SU-DHL-6 (cell line): ENCODE data around the gene RIPPLY3.
A peak's percentile ranks its signal among the peaks of the same experiment; 100 is the strongest.

Source experiments
- H2AFZ ChIP-seq: fragments of 200-600 bp; sonication (generic); 2 replicates; pipeline ENCODE4 v1.6.1; 2014; ENCODE audit warnings: low read depth, mild to moderate bottlenecking, moderate library complexity, mixed read lengths, antibody characterized with exemption, low read length; ENCODE audit not compliant: severe bottlenecking
- H3F3A ChIP-seq: fragments of 200-600 bp; shearing (Covaris generic); 2 replicates; pipeline ENCODE4 v1.6.0; 2016; ENCODE audit warnings: antibody characterized with exemption, mild to moderate bottlenecking; ENCODE audit not compliant: insufficient read depth
- H3K27ac ChIP-seq: fragments of 200-600 bp; sonication (generic); 2 replicates; pipeline ENCODE4 v1.5.1; 2016; ENCODE audit warnings: low read depth, mild to moderate bottlenecking, low read length, moderate library complexity, mixed read lengths
- H3K27me3 ChIP-seq: fragments of 200-600 bp; sonication (generic), shearing (Covaris generic); 2 replicates; pipeline ENCODE4 v1.6.0; 2014; ENCODE audit warnings: mild to moderate bottlenecking, low read length
- H3K36me3 ChIP-seq: fragments of 200-600 bp; sonication (generic); 2 replicates; pipeline ENCODE4 v1.6.1; 2014; ENCODE audit warnings: mild to moderate bottlenecking, low read length, mixed read lengths
- H3K4me2 ChIP-seq: fragments of 300-600, 200-600 bp; shearing (Covaris generic), sonication (generic); 2 replicates; pipeline ENCODE4 v1.6.0; 2014; ENCODE audit warnings: low read length, low read depth, mild to moderate bottlenecking; ENCODE audit not compliant: poor library complexity, severe bottlenecking
- H3K4me3 ChIP-seq: fragments of 200-600 bp; sonication (generic); 2 replicates; pipeline ENCODE4 v1.5.1; 2014; ENCODE audit warnings: antibody characterized with exemption, low read length, mild to moderate bottlenecking, mixed read lengths; ENCODE audit not compliant: insufficient read depth, poor library complexity, severe bottlenecking
- H3K79me2 ChIP-seq: fragments of 200-600 bp; sonication (generic); 2 replicates; pipeline ENCODE4 v1.6.1; 2014; ENCODE audit warnings: mild to moderate bottlenecking, low read length, moderate library complexity; ENCODE audit not compliant: insufficient read depth
- H3K9ac ChIP-seq: fragments of 200-600 bp; sonication (generic); 2 replicates; pipeline ENCODE4 v1.7.0; 2014; ENCODE audit warnings: mild to moderate bottlenecking, low read length
- H3K9me2 ChIP-seq: fragments of 200-600 bp; sonication (generic); replicated peaks from 2 replicates; pipeline ENCODE4 v1.6.1; 2014; ENCODE audit warnings: low read length; ENCODE audit not compliant: insufficient read depth
- H3K9me3 ChIP-seq: fragments of 200-600 bp; sonication (generic); 2 replicates; pipeline ENCODE4 v1.6.1; 2014; ENCODE audit warnings: low read length, mixed read lengths; ENCODE audit not compliant: insufficient read depth
- H4K20me1 ChIP-seq: fragments of 200-600 bp; sonication (generic); 2 replicates; pipeline ENCODE4 v1.6.1; 2014; ENCODE audit warnings: low read depth, mild to moderate bottlenecking, antibody characterized with exemption, low read length, moderate library complexity, mixed read lengths
- CTCF ChIP-seq: fragments of 200-600 bp; sonication (generic); IDR thresholded peaks from one replicate; pipeline ENCODE4 v1.5.1; 2017; ENCODE audit warnings: antibody characterized with exemption, mild to moderate bottlenecking, low read length, moderate library complexity; ENCODE audit not compliant: insufficient read depth, poor library complexity, severe bottlenecking
- EZH2phosphoT487 ChIP-seq: fragments of 200-600 bp; sonication (generic), shearing (Covaris generic); conservative IDR thresholded peaks from 2 replicates; pipeline ENCODE4 v1.6.1; 2018; ENCODE audit warnings: mild to moderate bottlenecking, antibody characterized with exemption, low read length, moderate library complexity, mixed read lengths

Gene RIPPLY3

GRCh38 chr21:36965720-36966065, 40.8 kb upstream of the RIPPLY3 start:
- H3F3A ChIP-seq, result peaks cover 9% of the 10 kb centered on the region
- H3K4me2 ChIP-seq, result peak overlapping the region; percentile 73
- H3K4me3 ChIP-seq, result peak overlapping the region; percentile 99
- H3K27me3 ChIP-seq, result no peaks in the 10 kb centered on the region
- H3K9me2 ChIP-seq, result no peaks in the 10 kb centered on the region
- no peak for TF ChIP-seq EZH2phosphoT487
- no peaks in the 10 kb centered on the region for H3K79me2 ChIP-seq
- H3K9ac ChIP-seq, result peak overlapping the region; percentile 97
- H4K20me1 ChIP-seq, result no peaks in the 10 kb centered on the region
- H2AFZ ChIP-seq, result peak overlapping the region; percentile 90
- H3K27ac ChIP-seq, result peak overlapping the region; percentile 75
- no peaks in the 10 kb centered on the region for H3K9me3 ChIP-seq
- H3K36me3 ChIP-seq, result no peaks in the 10 kb centered on the region

GRCh38 chr21:36966066-36966820, 40.3 kb upstream of the RIPPLY3 start, which contains the start of gene HLCS:
TSS of gene HLCS (minus strand) at chr21:36966669. CDS start at chr21:36966638, 31 bp downstream.
- H3K9ac ChIP-seq, result peak within 1 kb of the TSS; percentile 97
- peak within 1 kb of the TSS; percentile 99 for H3K4me3 ChIP-seq
- peak within 1 kb of the TSS; percentile 90 for H2AFZ ChIP-seq
- no peaks in the 10 kb centered on the region for H3K36me3 ChIP-seq
- no peaks in the 10 kb centered on the region for H4K20me1 ChIP-seq
- H3F3A ChIP-seq, result peaks cover 9% of the 10 kb centered on the region
- TF ChIP-seq CTCF (no peak), EZH2phosphoT487 (no peak)
- no peaks in the 10 kb centered on the region for H3K9me3 ChIP-seq
- H3K9me2 ChIP-seq, result no peaks in the 10 kb centered on the region
- H3K79me2 ChIP-seq, result no peaks in the 10 kb centered on the region
- H3K27ac ChIP-seq, result peak within 1 kb of the TSS; percentile 75
- H3K27me3 ChIP-seq, result no peaks in the 10 kb centered on the region
- peak within 1 kb of the TSS; percentile 73 for H3K4me2 ChIP-seq

- peak overlapping the region; percentile 64 for H3K4me2 ChIP-seq
- peak overlapping the region; percentile 97 for H3K9ac ChIP-seq
- peak overlapping the region; percentile 84 for H2AFZ ChIP-seq
- no peaks in the 10 kb centered on the region for H3K27me3 ChIP-seq
- H3F3A ChIP-seq, result peaks cover 9% of the 10 kb centered on the region
- H3K79me2 ChIP-seq, result no peaks in the 10 kb centered on the region
- H3K4me3 ChIP-seq, result peak overlapping the region; percentile 61
- H4K20me1 ChIP-seq, result no peaks in the 10 kb centered on the region
- H3K27ac ChIP-seq, result peak overlapping the region; percentile 50
- TF ChIP-seq CTCF (no peak), EZH2phosphoT487 (no peak)
- H3K36me3 ChIP-seq, result no peaks in the 10 kb centered on the region
- H3K9me3 ChIP-seq, result no peaks in the 10 kb centered on the region
- no peaks in the 10 kb centered on the region for H3K9me2 ChIP-seq
Measured at GRCh38 chr21:36966821-36967768, 39.4 kb upstream of the RIPPLY3 start.
